Gastrocnemius medialis (tissue), 4 donors: ENCODE data around the gene REXO1.

ENCODE experiments used
- CTCF ChIP-seq, 5 experiments: fragments of 450-650 bp in 3 of 5; fragments of 200-600 bp in 2 of 5; sonication (generic) in 2 of 5; IDR thresholded peaks in 4 of 5; conservative IDR thresholded peaks in 1 of 5; 1 replicate in 4 of 5; 2 replicates in 1 of 5; pipeline ENCODE4 v1.5.1; 2016 to 2019; ENCODE audit warnings: antibody characterized with exemption in 5 of 5, mild to moderate bottlenecking in 3 of 5, moderate library complexity in 3 of 5
- POLR2A ChIP-seq, 2 donors: fragments of 450-650 bp; IDR thresholded peaks; one replicate each; pipeline ENCODE4 v1.6.1; 2017; ENCODE audit warnings: antibody characterized with exemption in 2 of 2, mild to moderate bottlenecking in 2 of 2, moderate library complexity in 2 of 2

DNA sequence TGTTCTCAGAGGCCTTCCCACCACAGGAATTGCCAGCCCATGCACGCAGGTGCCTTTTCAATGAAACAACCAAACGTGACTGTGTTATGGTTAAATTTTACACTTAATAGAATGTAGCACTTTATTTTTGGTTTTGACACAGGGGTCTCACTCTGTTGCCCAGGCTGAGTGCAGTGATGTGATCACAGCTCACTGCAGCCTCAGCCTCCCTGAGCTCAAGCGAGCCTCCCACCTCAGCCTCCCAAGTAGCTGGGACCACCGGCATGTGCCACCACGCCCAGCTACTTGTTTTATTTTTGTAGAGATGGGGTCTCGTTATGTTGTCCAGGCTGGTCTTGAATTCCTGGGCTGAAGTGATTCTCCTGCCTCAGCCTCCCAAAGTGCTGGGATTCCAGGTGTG, 43.4 kb downstream of the REXO1 start:
- TF ChIP-seq CTCF (IDR thresholded peaks at IDR 0.05 in 4 of 5, conservative IDR thresholded peaks at IDR 0.05 in 1 of 5) (no peak), POLR2A (IDR thresholded peaks at IDR 0.05) (no peak)
